CD4-positive, alpha-beta T cell treated with Interleukin-4 for 4 hours (primary cell): ENCODE results near the gene CTCFL.
A peak's percentile ranks its signal among the peaks of the same experiment; 100 is the strongest.
"Not testable (repeated sequence)": the region's sequence is repeated elsewhere in the genome, so short reads cannot be mapped to it uniquely, and the experiment has no call there.

Source experiments
- DNase-seq: peaks from one replicate; pipeline ENCODE4 v3.0.0-alpha.2; 2020

Gene CTCFL

GRCh38 chr20:57535297-57535696, 10.4 kb upstream of the CTCFL start:
- DNase-seq = no peak

GRCh38 chr20:57532104-57532503, 7.2 kb upstream of the CTCFL start:
- no peak for DNase-seq

- no peak for DNase-seq
Observed at GRCh38 chr20:57530327-57530981, 5.5 kb upstream of the CTCFL start.

GRCh38 chr20:57529810-57530209, 4.9 kb upstream of the CTCFL start:
- DNase-seq = no peak

- DNase-seq = no peak
Observed at GRCh38 chr20:57529160-57529585, 4.2 kb upstream of the CTCFL start.

- DNase-seq = no peak
Observed at GRCh38 chr20:57528148-57528547, 3.2 kb upstream of the CTCFL start.

GRCh38 chr20:57527728-57528127, 2.8 kb upstream of the CTCFL start:
- no peak for DNase-seq

GRCh38 chr20:57526885-57527460, 2.0 kb upstream of the CTCFL start:
- no peak for DNase-seq

GRCh38 chr20:57526087-57526884, 1.3 kb upstream of the CTCFL start:
- DNase-seq = no peak

GRCh38 chr20:57525328-57526086, 567 bp upstream of the CTCFL start:
- DNase-seq = no peak

- no peak for DNase-seq
Observed at GRCh38 chr20:57523782-57524181, 1.2 kb downstream of the CTCFL start.

- no peak for DNase-seq
Observed at GRCh38 chr20:57522380-57523140, 2.4 kb downstream of the CTCFL start.

GRCh38 chr20:57517904-57518303, 7.0 kb downstream of the CTCFL start:
- no peak for DNase-seq

GRCh38 chr20:57514273-57514751, 10.6 kb downstream of the CTCFL start:
- peak; percentile 20 for DNase-seq

GRCh38 chr20:57513199-57513598, 11.7 kb downstream of the CTCFL start:
- DNase-seq = no peak

- no peak for DNase-seq
Observed at GRCh38 chr20:57512432-57512831, 12.5 kb downstream of the CTCFL start.

GRCh38 chr20:57511709-57512108, 13.2 kb downstream of the CTCFL start:
- not testable (repeated sequence) for DNase-seq

GRCh38 chr20:57509665-57510237, 15.2 kb downstream of the CTCFL start:
- DNase-seq = no peak

GRCh38 chr20:57508831-57509230, 16.1 kb downstream of the CTCFL start:
- no peak for DNase-seq

GRCh38 chr20:57508381-57508780, 16.6 kb downstream of the CTCFL start:
- DNase-seq = no peak

- no peak for DNase-seq
Observed at GRCh38 chr20:57507477-57507876, 17.5 kb downstream of the CTCFL start.

- no peak for DNase-seq
Observed at GRCh38 chr20:57505979-57506378, 19.0 kb downstream of the CTCFL start.
